Right atrium auricular region (tissue), 2 donors: ENCODE measurements around the gene SLX9. TPM values are rescaled to one million over a fixed set of nuclear protein-coding genes. Genes with fewer than 3 reads are reported as not detected.

Experiments
- DNase-seq: peaks from one replicate; pipeline ENCODE4 v3.0.0-alpha.2; 2019; ENCODE audit warnings: low spot score
- H3K27ac ChIP-seq, 2 donors: fragments of 200-600 bp; sonication (generic); 1 replicate in 1 of 2; 2 replicates in 1 of 2; pipeline ENCODE4 v1.5.1; 2016 to 2019
- H3K27me3 ChIP-seq, 2 donors: fragments of 200-600 bp; sonication (generic); one replicate each; pipeline versions ENCODE4 v1.5.1 to v1.6.0; 2017 to 2019
- H3K36me3 ChIP-seq: fragments of 200-600 bp; sonication (generic); one replicate; pipeline ENCODE4 v1.5.1; 2016
- H3K4me1 ChIP-seq, 2 donors: fragments of 200-600 bp; sonication (generic); one replicate each; pipeline versions ENCODE4 v1.5.1 to v1.6.0; 2017 to 2019
- H3K4me3 ChIP-seq, 2 donors: fragments of 200-600 bp; sonication (generic); 1 replicate in 1 of 2; 2 replicates in 1 of 2; pipeline ENCODE4 v1.5.1; 2017 to 2019; ENCODE audit warnings: mild to moderate bottlenecking in 1 of 2, moderate library complexity in 1 of 2
- H3K9me3 ChIP-seq, 2 donors: fragments of 200-600 bp; sonication (generic); one replicate each; pipeline ENCODE4 v1.5.1; 2019
- CTCF ChIP-seq, 2 donors: fragments of 200-600 bp; sonication (generic); IDR thresholded peaks; one replicate each; pipeline ENCODE4 v1.5.1; 2019; ENCODE audit warnings: antibody characterized with exemption in 2 of 2
- total RNA-seq, 2 donors: library from RNA; depleted of rRNA; stranded (reverse); fragments of >200 nt; gene quantifications; one replicate each; pipeline ENCODE4 v1.1.0, GENCODE V29; 2016

SLX9 gene
- total RNA-seq, 2 donors from 2014 or later, result 15.9 to 18.8 TPM

GRCh38 chr21:44938772-44939531 lies 877 bp upstream of the SLX9 start:
- peak overlapping the region; percentile 69 to 75 for H3K4me3 ChIP-seq
- peaks cover 0 to 25% of the 10 kb centered on the region in 2 donors for H3K4me1 ChIP-seq
- no peak for DNase-seq
- H3K27ac ChIP-seq, result peak overlapping the region; percentile 70 to 80
- H3K27me3 ChIP-seq, result no peaks in the 10 kb centered on the region
- H3K36me3 ChIP-seq, result peaks cover 5% of the 10 kb centered on the region
- no peaks in the 10 kb centered on the region for H3K9me3 ChIP-seq
- TF ChIP-seq CTCF (IDR thresholded peaks at IDR 0.05), result no peak

- Histone ChIP-seq H3K27ac (peak overlapping the region; percentile 70 to 80), H3K4me3 (peak overlapping the region; percentile 69 to 75), H3K27me3 (no peaks in the 10 kb centered on the region), H3K36me3 (peaks cover 17% of the 10 kb centered on the region), H3K4me1 (peaks cover 0 to 25% of the 10 kb centered on the region in 2 donors), H3K9me3 (no peaks in the 10 kb centered on the region)
- TF ChIP-seq CTCF (IDR thresholded peaks at IDR 0.05), result no peak
- DNase-seq, result no peak
Measured at GRCh38 chr21:44940116-44940631, 345 bp downstream of the SLX9 start.

- no peak overlapping the region for H3K27ac ChIP-seq
- H3K36me3 ChIP-seq, result peaks cover 17% of the 10 kb centered on the region
- no peaks in the 10 kb centered on the region for H3K27me3 ChIP-seq
- DNase-seq, result no peak
- H3K9me3 ChIP-seq, result no peaks in the 10 kb centered on the region
- peaks cover 0 to 30% of the 10 kb centered on the region in 2 donors for H3K4me1 ChIP-seq
- no peak for TF ChIP-seq CTCF (IDR thresholded peaks at IDR 0.05)
- no peak overlapping the region for H3K4me3 ChIP-seq
Measured at GRCh38 chr21:44941567-44941966, 1.7 kb downstream of the SLX9 start.

DNA sequence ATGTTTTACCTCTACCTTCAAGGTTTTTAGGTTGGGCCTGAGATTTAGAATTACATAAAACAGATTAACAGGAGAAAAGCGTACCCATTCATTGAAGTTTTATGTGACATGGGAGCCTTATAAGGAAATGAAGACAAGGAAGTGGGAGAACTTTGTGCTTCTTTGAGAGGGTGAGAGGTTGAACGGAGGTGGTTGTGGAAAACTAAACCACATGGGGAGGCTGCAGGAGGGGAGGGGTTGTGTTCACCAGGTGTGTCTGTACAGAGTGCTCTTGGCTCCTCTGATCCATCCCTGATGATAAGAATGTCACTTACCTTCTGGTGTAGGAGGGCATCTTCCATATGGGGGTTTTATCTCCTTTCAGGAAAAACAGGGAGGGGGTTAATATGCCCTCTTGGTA lies 2.7 kb downstream of the SLX9 start:
- no peak for TF ChIP-seq CTCF (IDR thresholded peaks at IDR 0.05)
- peaks cover 0 to 40% of the 10 kb centered on the region in 2 donors for H3K4me1 ChIP-seq
- H3K27me3 ChIP-seq, result no peaks in the 10 kb centered on the region
- peaks cover 17% of the 10 kb centered on the region for H3K36me3 ChIP-seq
- DNase-seq, result no peak
- no peaks in the 10 kb centered on the region for H3K9me3 ChIP-seq
- H3K4me3 ChIP-seq, result no peak overlapping the region
- H3K27ac ChIP-seq, result no peak overlapping the region

GRCh38 chr21:44943005-44943685 lies 3.3 kb downstream of the SLX9 start:
- H3K27me3 ChIP-seq, result no peaks in the 10 kb centered on the region
- peaks cover 0 to 44% of the 10 kb centered on the region in 2 donors for H3K4me1 ChIP-seq
- no peak overlapping the region for H3K27ac ChIP-seq
- no peak for TF ChIP-seq CTCF (IDR thresholded peaks at IDR 0.05)
- peaks cover 17% of the 10 kb centered on the region for H3K36me3 ChIP-seq
- DNase-seq, result no peak
- no peak overlapping the region for H3K4me3 ChIP-seq
- H3K9me3 ChIP-seq, result no peaks in the 10 kb centered on the region
